HG02642 (cell line): Measurements from ENCODE around the gene SNX5.

Experiments used
- ATAC-seq: cut with Tn5 transposase; IDR thresholded peaks from one replicate; pipeline ENCODE4 v1.9.1; 2021; ENCODE audit warnings: mild to moderate bottlenecking; ENCODE audit not compliant: unreplicated experiment, poor library complexity

SNX5 gene

DNA sequence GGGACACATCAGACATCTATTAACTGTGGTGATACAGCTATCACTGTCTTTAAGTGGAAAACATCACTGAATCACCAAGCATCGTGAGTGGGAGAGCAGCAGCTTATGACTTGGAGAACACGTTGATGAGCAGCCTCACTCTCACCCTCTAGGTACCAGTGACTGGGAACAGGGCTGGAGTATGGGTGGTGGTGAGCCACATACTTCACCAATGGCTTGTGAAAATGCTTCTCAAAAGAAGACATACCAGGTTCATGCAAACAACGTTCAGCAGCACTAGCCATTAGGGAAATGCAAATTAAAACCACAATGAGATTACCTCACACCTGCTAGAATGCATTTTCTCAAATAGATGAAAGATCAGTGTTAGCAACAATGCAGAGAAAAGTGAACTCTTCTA is 25.3 kb downstream of the SNX5 start:
- ATAC-seq: peak; percentile 68

DNA sequence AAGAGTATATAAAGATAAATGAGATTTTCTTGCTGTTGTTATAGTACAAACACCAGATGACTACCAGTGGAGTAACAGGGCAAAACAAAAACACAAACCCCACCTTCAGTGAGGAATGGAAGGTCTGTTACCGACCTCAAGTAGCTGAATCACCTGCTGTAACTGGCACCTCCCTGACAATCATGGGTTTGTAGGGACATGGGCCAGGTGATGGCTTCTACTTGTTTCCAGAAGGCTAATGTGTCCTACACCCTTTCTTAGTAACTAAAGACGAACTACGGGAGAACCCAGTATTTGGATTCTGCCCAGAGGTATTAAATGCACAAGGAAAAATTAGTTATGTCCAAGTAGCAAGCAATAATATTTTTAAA is 26.8 kb downstream of the SNX5 start:
- ATAC-seq: no peak

DNA sequence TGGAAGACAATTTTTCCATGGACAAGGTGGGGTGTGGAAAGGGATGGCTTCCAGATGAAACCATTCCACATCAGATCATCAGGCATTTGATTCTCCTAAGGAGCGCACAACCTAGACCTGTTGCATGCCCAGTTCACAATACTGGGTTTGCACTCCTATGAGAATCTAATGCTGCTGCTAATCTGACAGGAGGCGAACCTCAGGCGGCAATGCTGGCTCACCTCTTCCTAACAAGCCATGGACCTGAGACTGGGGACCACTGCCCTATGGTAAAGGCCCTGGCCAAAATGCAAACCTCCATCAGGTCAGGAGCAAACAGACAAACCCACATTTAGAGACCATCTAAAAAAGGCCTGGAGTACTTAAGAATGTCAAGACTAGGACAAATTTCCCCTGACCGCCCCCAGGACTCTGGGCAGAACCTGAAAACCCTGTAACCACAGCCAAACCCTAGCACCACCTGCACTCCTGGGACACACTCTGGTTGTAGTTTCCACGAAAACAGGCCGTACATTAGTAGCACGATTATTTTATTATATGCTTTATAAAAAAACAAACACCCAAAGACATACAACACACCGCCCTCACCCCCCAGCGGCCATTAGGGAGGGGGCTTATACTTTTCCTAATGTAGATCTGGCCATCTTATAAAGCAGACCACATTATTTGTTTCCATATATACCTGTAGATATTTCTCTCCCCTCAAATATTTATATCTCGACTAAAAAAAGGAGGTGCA is 27.3 kb downstream of the SNX5 start:
- ATAC-seq: no peak

DNA sequence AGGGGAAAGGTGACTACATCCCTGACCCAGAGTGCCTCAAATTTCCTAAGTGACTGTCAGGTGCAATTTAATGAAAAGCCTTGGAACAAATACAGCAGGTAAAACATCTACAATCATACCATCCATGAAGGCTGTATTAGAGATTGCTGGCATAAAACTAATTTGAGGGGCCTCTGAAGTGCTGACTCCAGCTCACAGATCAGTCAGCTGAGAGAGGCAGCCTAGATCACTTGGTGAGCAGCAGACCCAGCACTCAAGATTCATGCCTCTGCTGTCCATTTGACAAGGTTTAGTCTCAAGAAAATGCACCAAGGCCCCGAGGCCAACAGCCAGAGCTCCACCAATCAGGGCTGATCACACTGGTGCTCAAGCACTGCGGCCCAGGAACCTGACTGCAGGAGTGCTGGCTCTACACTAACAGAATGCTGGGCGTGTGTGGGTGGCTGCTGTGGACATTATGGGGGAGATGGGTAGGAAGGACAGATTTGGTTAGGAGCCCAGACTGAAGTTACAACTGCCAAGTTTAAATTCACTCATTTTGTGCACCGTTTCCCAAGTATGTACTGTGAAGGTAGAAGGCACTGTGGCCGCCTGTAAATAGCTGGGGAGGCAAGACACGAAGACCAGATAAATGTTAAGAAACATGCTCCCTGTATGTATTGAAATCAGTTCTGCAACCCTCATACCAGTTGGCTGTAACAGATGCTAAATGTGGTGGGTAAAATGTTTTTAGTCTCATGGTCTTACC is 28.2 kb downstream of the SNX5 start:
- ATAC-seq: no peak

DNA sequence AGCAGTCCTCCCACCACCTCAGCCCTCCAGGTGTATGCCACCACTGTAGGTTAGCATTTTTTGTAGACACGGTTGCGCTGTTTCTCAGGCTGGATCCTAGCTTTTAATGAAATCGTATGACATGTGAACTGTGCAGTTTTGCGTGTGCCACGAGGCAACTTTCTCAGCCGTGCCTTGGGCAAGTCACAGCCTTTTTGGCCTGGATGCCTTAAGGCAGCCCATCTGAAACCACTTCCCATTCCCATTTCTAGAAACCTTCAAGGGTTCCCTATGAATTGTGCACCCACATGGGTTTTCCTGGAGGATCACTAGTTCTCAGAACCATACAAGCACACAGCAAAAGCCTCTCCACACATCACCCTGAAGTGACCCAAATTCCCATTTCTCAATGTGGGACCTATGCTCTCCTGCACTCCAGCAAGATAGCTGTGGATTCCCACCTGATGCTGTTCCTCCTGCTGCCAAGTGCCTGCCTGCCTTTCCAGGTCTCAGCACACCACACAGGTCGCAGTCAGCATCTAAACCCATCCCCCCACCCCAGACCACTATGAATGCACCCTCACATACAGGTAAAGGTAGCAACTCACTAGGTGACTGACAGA is 28.9 kb downstream of the SNX5 start:
- peak; percentile 5 for ATAC-seq

DNA sequence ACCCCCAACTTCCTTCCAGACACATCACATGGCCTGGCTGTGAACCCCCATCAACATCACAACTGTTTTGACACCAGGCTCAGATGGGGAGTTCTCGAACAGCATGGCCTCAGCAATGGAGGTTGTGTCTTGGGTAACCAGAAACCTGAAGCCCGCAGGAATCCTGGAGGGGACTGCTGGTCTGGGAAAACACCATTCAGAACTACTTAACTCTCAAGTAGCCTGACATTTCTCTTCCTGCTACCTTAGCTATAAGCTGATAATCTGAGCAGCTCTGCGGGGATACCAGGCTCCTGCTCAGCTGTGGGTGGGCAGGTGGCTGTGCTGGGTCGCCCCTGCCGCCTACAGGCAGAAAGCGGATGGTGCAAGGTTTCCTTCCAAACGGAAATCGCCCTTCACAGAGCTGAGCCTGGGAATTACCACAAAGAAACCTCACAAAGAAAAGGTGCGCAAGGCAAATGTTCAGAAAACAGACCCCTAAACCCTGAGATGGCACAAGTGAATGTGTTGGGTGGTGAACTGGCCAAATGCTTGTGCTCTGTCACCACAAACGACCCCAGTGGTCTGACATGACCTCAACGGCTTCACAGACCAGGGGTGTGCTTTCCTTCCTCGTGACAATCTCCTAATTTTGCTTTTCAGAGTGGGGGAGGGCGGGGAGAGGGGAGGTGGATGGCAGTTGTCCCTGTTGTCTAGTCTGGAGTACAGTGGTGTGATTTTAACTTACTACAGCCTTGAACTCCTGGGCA is 29.5 kb downstream of the SNX5 start:
- ATAC-seq: peak; percentile 69

DNA sequence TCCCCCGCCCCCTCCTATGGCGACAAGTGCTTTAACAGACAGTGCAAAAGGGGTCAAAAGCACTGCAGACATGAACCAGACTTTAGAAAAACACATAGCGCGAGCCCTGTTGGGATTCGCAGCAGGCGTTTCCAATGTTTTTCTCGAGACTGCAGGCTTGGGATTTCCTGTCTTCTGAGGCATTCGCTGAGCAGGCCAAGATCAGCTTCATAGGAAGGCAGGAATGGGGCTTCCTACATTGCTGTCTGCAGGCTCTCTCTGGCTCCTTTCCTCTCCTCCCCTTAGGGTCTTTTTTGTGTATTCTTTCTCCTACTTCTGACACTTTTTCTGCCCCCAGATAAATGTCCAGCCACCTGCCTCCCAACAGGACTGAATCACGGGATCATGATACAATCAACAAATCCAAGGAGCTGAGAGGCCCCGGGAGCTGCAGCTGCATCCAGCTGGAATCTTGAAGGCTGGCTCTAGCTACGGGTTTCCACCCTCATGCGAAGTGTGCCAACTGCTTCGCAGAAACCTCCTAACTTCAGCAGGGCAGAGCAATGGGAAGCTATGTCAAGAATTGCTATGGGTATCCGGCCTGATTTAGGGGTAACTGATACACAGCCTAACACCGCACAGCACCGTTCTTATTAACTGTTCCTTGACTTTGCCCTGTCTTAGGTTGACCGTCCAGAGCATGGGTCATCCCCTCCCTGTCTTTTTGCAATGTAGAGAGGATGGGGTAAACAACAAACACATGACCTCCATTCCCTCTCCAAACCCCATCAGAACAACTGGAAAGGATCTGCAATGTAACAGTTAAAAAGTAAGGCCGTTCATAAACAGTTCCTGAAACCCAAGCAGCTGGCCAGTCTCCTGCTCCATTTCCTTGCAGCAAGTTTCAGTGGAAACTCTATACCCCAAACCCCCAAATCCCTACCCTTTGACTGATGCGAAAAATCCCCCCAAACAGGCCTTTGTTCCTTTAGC is 31.5 kb downstream of the SNX5 start:
- ATAC-seq: no peak

DNA sequence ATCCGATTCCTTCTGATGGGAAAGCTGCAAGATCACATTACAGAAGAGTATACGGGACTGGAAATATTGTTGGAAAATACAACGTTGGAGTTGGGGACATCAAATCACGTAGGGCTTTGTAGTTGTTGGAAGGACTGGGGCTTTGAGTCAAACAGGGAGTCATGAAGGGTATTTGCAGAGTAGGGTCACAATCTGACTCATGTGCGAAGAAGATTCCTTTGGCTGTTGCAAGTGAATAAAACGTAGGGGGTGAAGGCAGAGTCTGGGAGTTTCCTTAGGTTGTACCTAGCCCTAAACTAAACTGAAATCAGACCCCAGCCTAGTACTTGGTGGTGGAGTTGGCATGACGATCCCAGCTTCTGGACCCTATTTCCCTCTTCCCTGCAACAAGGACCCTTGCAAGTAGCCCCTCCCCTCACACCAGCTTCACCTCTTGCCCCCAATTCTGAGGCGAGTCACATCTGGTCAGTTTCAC is 32.3 kb downstream of the SNX5 start:
- ATAC-seq: no peak

DNA sequence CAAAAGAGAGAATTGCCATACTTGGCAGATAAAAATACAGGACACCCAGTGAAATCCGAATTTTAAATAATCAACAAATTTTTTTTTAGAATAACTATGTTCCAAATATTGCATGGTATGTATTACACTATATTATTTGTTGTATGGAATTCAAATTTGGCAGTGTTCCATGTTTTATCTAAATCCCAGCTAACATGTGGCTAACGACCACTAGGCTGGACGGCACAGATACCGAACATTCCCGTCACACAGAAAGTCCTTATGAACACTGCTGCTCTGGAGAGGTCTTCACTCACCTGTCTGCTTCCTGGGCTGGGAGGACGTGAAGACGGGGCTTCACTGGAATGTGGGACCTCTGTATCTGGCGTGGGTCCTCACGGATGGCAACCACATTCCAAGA is 32.8 kb downstream of the SNX5 start:
- no peak for ATAC-seq

DNA sequence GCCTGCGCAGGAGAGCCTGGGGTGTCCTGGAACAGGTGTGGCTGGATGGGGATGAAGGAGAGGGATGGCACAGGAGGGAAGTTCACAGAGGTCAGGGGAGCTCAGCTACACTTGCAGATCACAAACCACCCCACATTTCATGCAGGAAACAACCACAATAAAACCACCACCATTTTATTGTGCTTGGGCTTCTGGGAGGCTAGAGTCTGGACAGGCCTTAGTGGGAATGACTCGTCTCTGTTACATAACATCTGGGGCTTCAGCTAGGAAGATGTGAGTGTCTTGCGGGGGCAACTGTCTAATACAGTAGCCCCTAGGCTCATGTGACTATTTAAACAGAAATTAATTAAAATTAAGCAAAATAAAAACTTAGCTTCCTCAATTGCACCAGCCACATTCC is 33.4 kb downstream of the SNX5 start:
- no peak for ATAC-seq

DNA sequence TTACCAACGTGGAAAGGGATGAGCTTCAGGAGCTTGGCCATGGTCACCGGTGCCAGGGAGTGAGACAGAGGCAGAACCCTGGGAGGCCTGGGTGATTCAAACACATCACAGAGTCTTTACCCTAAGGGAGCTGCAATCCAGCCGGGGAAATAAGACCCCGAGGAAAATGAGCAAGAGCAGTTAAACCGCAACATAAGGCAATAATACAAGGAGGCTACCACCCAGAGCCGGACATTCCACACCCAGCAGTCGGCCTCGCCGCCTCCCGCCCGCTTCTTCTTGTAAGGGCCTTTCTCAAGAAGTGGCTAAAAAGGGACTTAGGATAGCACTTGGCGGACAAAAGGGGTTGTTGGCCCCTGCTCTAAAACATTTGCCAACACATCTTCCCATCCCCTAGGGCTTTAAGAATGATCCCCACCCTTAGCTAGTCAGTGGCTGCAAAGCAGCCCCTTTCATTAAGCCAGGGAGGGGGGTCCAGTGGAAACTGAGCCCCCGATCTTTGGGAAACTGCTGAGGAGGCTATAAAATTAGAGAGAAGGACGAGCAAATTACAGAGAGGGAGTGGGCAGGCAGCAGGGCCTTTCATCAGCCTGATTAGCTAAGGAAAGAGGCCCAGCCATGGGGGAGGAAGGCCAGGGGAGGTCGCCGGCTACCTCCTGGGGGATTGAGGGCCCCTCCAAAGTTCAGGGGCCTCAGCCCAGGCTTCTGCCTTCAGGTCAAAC is 34.3 kb downstream of the SNX5 start:
- ATAC-seq: no peak

DNA sequence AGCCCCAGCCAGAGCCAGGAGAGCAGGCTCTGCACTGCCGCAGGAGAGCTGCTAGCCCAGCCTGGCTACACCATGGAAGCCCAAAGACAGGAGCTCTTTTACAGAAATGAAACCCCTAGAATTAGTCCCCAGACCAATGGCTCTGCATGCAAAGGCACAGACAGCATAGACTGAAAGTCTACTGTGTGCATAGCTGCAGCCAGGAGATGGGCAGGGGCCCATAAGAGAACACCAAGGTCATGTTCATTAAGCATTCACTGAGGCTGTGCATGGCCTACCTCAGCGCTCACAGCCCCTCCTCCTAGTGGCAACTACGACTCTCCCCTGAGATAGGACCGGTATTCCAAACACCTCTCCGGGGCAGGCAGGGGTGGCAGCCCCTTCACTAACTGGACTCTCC is 34.9 kb downstream of the SNX5 start:
- ATAC-seq: no peak

DNA sequence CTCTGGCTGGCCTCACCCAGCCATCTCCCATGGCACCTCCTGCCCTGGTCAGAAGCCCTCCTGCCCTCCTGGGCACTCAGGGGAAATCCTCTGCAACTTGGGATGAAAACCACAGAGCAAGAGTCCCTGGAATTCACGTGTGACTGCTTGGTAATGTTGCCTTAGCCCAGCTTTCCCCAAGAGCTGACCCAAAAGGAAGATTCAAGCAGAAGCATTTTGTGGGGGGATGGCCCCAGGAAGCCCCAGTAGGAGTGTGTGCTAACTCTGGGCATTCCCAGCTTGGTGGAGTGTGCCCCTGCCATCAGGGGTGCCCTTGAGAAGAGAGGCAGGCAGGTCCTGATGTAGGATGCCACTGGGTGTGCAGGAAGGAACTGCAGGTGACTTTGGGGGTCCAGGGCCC is 35.5 kb downstream of the SNX5 start:
- no peak for ATAC-seq

DNA sequence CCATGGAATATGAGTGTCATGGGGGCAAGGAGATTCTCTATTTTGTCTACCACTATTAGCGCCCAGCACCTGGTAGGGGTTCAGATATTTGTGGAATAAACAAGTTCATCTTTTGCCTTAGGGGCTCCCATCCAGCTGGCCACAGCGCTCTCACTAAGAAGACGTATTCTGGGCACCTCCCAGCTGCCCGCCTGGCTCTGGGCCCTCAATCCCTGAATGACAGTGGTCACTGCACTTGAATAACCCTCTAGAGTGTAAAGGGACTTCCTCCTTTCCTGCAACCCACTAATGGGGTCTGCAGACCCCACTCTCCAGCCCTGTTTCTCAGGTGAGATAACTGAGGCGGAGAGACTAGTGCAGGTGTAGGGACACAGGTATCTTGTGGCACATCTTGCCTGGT is 36.2 kb downstream of the SNX5 start:
- no peak for ATAC-seq

DNA sequence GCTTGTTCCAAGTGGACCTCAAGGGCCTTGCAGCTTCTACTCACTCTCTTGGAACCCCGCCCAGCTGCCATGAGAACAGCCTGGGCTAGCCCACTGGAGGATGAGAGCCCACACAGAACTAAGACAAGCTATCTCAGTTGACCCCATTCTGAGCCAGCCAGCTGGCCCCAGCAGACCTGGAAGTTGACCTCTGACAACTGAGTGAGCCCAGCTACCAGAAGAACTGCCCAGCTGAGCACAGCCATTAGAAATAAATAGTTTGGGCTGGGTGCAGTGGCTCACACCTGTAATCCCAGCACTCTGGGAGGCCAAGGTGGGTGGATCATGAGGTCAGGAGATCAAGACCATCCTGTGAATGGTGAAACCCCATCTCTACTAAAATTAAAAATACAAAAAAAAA is 37.1 kb downstream of the SNX5 start:
- no peak for ATAC-seq

DNA sequence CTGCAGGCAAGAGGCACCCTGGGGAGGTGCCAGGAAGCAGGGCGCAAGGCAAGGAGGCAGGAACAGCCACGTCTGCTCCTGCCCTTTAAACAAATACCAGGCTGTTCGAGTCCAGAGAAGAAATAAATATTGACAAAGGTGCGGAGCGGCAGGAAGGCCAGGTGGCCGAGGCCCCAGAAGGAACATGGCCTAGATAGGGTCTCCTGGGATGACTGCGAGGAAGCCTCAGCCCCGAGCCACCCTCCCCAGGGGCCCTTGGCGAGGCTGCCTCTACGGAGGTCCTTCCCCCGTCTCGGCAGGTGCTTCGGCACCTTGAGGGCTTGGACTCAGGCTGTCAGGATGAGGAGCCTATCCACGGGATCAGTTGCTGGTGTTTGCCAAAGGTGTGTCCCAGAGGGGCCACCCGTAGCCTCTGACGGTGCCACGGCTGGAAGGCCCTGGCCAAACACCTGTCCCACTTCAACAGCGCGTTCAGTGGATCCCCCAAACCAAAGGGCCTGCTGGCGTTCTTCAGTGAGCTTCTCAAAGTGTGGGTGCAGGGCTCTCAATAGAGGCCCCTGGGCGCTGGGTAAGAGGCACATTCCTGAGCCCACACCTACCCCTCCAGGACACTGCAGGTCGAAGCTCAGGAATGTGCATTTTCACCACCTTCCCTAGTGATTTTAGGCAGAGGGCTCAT is 39.8 kb downstream of the SNX5 start:
- ATAC-seq: no peak

DNA sequence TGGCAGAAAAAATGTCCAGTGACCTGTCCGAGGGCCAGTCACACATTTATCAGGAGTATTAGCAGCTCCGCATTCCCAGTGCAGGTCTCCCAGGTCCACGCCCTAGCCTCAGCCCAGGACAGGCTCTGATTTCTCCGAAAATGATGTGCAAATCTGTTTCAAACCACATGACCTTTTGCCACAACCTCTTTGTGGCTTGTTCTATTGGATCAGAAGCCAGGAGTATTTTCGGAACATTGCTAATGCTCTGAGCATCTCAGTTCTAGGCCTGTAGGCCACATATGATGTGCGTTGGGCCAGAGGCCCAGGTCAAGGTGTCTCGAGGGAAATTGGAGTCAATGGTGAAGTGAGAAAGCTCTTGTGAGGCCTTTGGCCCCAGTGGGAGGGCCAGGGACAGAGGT is 40.4 kb downstream of the SNX5 start:
- no peak for ATAC-seq

DNA sequence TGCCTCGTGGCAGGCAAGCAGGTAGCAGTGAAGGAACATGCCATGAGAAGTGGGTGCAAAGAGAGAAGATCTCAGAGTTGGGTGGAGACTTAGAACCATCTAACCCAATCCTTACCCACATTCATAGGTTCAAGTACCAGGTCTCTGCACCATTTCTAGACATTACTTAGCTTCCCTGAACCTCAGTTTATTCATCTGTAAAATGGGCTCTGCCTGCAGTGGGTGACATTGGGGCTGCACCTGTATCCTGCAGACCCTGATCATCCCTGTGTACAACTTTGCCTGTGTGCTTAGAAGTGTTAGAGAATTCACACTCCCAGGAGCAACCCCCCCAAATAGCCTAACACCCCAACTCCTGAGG is 42.7 kb downstream of the SNX5 start:
- no peak for ATAC-seq
